ENCODE measurements around the gene LIN7A. TPM values are rescaled to one million over a fixed set of nuclear protein-coding genes. Genes with fewer than 3 reads are reported as not detected.

The LIN7A gene, protein sequence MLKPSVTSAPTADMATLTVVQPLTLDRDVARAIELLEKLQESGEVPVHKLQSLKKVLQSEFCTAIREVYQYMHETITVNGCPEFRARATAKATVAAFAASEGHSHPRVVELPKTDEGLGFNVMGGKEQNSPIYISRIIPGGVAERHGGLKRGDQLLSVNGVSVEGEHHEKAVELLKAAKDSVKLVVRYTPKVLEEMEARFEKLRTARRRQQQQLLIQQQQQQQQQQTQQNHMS
- 0.81 TPM for total RNA-seq

DNA sequence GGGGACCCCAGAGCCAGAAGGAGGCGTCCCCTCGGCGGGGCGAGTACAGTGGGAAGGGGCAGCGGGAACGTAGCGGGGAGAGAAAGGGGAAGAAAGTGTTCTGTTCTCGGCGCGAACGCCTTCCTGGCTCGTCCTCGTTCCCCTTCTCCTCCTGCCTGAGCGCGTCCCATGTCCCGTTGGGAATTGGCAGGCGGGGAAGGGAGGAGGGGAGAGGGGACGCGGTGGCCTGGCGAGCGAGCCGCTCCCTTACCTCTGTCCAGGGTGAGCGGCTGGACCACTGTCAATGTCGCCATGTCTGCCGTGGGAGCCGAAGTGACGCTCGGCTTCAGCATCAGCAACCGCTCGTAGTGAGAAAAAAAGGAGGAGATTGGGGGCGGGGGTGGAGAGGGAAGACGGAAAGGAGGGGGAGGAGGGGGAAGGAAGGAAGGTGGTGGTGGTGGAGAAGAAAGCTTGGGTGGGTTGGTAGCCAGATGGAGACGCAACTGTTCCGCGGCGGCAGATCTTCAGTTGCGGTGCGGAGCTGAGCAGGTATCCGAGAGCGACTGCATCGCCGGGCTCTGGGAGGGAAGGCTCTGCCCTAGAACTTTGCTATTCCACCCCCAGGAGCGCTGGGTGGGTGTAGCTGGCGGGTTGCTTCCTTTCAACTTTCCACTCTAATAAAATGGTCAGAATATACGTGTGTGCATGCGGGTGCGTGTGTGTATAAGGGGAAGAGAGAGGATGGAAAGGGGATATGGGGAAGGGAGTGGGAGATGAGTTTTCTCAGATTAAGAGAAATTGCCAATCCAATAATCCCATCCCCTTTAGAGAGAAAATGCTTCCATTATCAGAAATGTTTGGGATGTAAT, at the start of gene LIN7A:
LIN7A (minus strand) TSS at position 544 of the 848 bp plus-strand sequence; CDS start at position 332, 212 bp downstream.
- DNase-seq (ENCODE audit: low read depth in 2 of 3, low spot score in 2 of 3), result peak in 1 of 3 donors; percentile 18

DNA sequence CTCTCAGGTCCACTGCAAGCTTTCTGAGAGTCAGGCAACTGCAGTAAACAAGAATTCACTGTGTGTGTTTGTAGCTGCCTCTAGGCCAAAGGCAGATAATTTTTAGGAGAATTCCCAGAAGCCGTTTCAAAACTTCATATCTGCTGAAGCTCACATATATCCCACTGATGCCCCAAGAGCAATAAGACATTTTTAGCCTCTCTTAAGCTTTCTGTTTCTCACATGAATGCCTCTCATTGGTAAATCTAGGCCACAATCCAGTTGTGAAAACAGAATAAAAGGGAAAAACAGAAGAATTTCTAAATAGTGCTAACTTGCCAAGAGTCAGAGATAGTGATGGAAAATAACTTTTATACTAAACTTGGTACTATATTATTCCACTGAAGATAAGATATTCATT, 48.5 kb upstream of the LIN7A start:
- no peak for DNase-seq (ENCODE audit: low read depth in 2 of 3, low spot score in 2 of 3)

DNA sequence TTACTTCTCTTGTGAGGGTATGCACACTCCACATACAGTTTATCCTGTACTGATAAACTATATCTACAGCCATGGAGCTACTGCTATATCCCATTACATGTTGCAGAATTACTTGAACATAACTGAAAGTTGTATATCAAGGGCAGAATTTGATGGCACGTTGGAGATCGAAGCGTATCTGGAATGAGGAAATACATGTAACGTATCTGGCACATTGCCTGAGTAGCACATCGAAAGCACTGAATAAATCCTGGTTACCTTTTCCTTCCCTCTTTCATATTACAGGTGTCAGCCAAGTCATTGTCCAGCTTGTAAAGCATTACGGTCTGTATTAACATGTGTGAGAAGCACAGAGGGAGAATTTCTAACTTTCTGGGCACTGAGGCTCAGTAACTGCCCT, 42.1 kb upstream of the LIN7A start:
- DNase-seq (ENCODE audit: low read depth in 2 of 3, low spot score in 2 of 3), result peak in 2 of 3 donors; percentile 3 to 10

DNA sequence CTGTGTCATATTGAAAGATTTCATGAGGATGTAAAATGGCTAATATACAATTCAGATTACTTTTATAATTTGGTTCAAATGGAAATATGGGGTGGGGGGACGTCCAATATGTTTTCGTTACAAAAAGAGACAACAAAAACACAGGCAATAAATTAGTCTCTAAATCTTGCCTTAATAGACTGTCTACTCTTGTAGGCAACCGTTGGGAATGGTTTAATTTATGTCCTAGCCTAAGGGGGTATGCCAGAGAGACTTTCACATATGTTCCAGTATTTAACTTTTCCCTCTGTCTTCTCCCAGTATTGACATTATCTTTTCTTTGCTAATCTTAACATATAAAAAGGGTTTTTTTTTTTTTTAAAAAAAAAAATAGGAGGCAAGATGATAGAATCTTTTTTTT, 41.5 kb upstream of the LIN7A start:
- no peak for DNase-seq (ENCODE audit: low read depth in 2 of 3, low spot score in 2 of 3)

DNA sequence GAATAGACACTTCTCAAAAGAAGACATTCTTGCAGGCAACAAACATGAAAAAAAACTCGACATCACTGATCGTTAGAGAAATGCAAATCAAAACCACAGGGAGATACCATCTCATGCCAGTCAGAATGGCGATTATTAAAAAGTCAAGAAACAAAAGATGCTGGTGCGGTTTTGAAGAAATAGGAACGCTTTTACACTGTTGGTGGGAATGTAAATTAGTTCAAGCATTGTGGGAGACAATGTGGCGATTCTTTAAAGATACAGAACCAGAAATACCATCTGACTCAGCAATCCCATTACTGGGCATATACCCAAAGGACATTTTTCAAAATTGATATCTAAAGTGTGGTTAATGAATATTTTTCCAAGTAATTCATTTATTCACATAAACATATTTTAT, 39.6 kb upstream of the LIN7A start:
- no peak for DNase-seq (ENCODE audit: low read depth in 2 of 3, low spot score in 2 of 3)

DNA sequence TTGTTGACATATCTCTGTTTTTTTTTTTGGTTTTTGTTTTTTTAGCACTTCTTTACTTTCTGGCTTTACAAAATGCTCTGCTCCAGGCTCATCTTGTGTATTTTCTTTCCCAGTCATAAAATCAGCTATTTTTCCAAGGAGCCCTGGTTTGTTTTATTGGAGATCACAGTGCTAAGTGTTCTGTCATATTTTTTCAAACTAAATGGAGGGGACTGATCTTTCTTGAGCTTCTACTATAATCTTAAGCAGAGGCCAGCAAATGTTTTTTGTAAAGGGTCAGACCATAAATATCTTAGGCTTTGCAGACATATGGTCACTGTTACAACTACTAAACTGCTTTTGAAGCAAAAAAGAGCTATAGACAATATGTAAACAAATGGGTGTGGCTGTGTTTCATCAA, 30.6 kb upstream of the LIN7A start:
- no peak for DNase-seq (ENCODE audit: low read depth in 2 of 3, low spot score in 2 of 3)

DNA sequence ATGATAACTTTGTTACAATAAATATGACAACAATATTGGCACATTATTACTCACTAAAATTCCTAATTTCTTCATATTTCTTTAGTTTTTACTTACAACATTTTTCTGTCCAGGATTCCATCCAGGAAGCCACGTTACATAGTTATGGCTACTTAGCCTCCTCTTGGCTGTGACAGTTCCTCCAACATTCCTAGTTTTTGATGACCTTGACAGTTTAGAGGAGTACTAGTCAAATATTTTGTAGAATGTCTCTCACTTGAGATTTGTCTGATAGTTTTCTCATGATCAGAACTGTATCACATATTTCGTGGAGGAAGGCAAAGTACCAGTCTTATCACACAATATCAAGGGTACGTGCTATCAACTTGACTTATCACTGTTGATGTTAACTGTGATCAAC, 29.8 kb upstream of the LIN7A start:
- DNase-seq (ENCODE audit: low read depth in 2 of 3, low spot score in 2 of 3), result no peak

DNA sequence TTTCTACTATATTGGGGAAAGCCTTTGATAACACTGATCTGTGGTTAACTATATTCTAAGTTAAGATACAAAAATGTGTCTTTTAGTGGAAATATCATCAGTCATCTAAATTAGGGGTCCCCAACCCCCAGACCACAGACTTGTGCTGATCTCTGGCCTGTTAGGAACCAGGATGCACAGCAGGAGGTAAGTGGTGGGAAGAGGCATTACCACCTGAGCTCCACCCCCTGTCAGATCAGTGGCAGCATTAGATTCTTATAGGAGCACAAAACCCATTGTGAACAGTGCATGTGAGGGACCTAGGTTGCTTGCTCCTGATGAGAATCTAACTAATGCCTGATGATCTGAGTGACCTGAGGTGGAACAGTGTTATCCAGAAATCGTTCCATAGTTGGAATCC, 28.3 kb upstream of the LIN7A start:
- DNase-seq (ENCODE audit: low read depth in 2 of 3, low spot score in 2 of 3), result no peak

DNA sequence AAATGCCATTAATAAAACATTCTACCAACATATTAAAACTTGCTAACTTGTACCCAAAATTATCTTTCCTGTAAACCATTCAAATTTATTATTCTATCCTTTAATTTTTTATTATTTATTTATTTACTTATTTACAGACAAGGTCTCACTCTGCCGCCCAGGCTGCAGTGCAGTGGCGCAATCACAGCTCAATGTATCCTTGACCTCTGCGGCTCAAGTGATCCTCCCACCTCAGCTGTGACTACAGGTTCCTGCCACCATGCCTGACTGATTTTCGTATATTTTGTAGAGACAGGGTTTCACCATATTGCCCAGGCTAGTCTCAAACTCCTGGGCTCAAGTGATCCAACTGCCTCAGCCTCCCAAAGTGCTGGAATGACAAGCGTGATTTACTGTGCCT, 20.4 kb upstream of the LIN7A start:
- DNase-seq (ENCODE audit: low read depth in 2 of 3, low spot score in 2 of 3), result no peak

DNA sequence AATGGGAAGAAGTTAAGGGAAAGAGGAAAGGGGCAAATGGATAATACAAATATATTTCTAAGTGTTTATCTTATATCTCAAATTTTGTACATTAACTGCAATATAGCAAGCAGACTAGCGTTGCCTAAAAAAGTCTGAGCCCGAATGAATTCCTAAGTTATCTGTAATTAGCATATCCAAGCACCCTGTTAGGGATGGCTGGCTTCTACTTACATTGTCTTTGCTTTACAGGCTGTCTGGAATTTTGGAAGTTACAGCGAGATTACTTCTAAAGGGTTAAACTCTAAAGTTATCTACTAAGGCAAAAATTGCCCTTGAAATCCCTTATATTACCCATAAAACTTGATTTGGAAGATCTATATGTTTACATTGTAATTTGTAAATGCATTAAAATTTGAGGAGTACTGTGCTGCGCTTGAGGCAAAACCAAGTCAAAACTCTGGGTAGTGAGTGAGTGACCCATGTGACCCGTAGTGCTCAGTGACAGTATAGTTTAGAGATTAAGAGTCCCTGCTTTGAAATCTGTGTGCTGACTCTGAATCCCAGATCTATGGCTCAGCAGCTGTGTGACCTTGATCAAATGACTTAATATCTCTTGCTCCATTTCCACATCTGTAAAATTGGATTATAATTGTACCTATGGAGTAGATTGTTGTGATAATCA, 17.3 kb upstream of the LIN7A start:
- DNase-seq (ENCODE audit: low read depth in 2 of 3, low spot score in 2 of 3), result no peak

DNA sequence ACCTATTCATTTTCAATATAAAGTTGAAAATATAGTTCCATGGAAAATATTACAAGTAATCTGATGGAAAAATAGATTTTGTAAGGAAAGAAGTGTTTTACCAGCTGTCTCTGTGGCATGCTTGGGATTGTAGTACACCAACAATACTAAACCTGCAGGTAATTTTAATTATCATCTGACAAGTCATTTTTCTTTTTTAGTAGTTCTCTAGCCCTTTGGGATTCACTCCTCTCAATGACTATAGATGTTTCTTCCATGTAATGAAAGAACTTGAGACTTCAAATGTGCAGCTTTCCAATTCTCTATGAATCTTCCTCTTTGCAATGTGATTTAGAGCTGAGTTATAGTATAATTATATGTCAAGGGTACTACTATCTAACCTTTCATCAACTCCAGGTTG, 14.7 kb upstream of the LIN7A start:
- no peak for DNase-seq (ENCODE audit: low read depth in 2 of 3, low spot score in 2 of 3)

DNA sequence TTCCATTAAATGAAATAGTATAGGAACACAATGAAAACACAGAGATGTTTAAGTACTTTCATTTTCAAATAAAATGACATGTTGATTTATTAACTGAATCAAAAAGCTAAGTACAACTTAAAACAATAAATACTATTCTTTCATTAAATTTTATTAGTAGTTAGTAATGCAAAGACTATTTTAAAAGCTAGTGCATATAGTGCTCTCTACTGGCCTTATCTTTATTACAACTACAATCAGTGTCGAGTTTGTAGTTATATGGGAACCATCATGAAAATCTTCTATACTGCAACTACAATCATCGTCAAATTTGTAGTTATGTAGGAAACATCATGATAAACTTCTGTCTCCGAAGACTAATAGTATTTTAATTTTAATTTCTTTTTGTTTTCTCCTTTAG, 8.9 kb upstream of the LIN7A start:
- DNase-seq (ENCODE audit: low read depth in 2 of 3, low spot score in 2 of 3), result no peak

DNA sequence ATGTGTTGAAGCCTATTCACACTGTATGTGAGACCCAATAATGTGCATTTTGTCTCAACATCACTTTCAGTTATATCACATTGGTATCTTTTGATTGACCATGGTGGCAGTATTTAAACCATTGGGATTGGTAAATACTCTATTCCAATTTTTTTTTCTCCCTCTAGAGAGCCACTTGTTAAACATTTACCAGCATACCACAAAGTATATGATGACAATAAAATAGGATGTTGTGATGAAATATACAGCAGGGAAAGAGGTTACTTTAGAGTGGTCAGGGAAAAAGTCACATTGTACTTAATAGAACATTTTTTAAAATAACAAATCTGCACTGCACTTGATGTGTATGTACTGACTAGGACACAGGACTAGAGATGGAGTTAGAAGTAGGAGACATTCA, 5.6 kb upstream of the LIN7A start:
- DNase-seq (ENCODE audit: low read depth in 2 of 3, low spot score in 2 of 3), result no peak

DNA sequence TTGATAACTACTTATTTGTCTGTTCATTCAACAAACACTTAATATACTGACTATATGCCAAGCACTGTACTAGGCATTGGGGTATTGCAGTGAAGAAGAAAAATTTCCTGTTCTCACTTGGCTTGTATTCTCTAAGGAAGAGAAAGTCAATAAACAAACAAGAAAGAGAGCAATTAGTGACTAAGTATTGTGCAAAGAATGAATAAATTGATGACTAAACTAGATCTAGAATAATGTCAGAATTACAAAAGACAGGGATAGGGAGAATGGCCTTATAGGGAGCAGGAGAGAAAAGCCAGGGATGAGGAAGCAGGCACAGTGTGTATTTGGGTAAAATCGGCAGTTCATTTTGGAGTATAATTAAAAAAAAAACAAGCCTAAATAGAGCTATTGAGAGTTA, 4.2 kb upstream of the LIN7A start:
- no peak for DNase-seq (ENCODE audit: low read depth in 2 of 3, low spot score in 2 of 3)

DNA sequence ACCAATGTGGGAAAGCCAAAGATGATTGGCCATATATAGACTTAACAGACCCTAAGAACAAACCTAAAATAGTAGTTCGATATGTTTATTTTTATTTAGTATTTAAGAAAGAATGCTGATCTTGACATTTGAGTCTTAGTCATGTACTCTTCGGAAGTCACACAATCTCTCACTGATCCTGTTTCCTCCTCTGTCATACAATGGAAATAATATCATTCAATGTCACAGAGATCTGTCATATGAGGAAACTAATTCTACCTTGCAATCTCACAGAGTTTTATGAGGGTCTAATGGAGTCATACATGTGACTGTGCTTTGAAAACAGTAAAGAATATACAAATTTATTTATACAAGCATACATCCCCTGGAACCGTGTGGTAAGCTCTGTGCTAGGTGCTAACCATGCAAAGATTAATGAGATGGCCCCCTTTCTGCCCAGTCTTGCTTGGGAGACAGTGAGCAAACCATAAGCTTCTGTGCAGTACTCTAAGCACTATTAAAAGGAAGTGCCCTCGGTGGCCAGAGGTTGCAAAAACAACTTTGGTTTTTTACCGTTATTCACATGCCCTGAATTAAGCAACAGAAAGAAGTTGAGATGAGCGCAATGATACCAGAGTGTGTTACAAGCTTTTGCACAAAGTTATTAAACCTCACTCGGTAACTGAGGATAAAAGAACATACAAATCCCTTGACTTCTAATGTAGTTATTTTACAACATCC, 1.7 kb upstream of the LIN7A start:
- DNase-seq (ENCODE audit: low read depth in 2 of 3, low spot score in 2 of 3), result peak in 2 of 3 donors; percentile 18 to 33

DNA sequence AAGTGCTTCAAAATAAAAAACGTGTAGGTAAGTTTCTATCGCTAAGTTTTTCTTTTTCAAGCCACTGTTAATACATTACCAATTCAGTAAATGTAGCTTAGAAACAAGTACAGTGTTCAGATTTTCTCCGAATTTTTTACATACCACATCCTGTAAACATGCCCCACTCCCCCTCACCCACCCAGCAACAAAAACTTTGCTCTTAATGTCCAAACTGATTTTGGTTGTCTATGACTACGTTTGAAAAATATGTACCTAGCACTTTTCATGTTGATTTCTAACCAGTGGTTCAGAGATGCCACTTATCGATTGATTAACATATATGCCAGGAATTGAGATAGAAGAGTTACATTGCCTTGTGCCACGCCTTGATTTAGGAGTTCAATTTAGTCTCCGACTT, 663 bp upstream of the LIN7A start:
- no peak for DNase-seq (ENCODE audit: low read depth in 2 of 3, low spot score in 2 of 3)

DNA sequence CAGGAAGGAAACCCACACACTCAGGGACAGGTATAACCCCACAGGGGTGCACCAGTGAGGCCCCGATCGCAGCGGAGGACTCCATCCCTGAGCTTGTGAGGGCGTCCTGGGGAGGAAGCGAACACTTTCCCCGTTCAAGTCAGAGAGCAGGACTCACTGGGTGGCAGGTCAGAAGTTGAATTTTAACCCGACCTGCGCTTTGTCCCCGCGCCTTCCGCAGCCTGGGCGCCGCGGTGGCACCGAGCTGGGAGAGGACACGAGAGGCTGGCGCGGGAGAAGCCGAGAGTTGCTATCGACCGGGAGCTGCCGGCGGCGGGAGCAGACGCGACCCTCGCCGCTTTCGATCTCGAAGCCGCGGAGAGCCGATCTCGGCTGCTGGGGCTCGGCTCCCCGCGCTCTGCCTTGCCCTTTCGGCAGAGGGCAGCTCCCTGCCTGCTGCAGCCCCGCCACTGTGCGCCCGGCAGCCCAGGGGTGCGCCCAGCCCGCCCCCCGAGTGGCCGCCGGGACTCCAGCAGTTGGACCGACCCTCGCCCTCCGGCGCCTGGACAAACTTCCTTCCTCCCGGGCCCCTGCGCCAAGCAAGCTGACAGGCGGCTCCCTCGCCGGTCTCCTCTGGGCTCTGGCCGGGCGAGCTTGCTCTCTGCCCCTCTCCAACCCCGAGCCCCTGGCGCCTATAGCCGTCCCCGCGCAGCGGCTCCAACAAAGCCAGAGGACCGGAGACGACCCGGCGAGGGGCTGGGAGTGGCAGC, 918 bp downstream of the LIN7A start:
- peak in 2 of 3 donors; percentile 31 to 34 for DNase-seq (ENCODE audit: low read depth in 2 of 3, low spot score in 2 of 3)

DNA sequence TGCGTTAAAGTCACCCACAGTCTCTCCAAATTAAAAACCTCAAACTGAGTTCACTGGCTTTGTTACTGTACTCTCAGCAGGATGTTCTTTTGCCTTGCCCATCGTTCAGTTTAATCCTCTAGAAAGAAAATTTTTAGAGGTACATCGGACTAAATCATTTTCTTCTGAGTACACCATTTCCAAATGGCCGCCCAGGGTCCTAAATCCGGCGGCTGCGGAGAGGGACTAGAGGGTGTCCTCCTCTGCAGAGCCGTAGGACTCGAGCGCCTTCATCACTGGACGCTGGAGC, 1.4 kb downstream of the LIN7A start:
- DNase-seq (ENCODE audit: low read depth in 2 of 3, low spot score in 2 of 3), result peak in 1 of 3 donors; percentile 20

DNA sequence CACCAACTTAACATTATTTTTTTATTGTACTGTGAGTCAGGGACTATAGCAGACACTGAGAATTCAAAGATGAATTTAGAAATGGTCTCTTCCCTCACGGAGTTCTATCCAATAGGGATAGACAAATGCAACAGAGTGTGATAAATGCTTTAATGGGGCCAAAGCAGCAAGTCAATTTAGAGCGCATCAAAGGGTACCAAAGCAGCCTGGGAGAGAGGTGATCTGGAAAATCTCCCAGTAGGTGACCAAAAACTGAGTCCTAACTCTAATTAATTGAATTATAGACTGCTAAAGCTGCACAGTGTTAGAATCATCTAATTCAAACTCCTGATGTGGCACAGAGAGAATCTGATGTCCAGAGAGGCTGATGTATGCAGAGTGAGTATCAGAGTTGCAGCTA, 2.6 kb downstream of the LIN7A start:
- no peak for DNase-seq (ENCODE audit: low read depth in 2 of 3, low spot score in 2 of 3)

DNA sequence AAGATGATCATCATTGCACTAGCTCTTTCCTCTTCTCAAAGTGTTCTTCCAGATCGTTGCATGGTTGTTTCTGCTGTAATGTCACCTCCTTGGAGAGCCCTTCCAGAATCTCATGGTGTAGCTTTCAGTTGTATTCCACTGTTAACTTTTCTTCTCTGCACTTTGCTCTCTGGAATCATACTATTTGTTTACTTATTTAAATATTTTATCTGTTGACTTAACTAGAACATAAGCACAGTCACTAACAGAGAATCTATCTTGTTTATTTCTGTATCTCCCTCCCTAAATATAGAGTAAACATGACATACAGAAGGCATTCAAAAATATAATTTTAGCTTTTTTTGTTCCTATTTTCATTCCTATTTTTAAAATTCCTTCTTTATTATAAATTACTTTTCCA, 11.8 kb downstream of the LIN7A start:
- no peak for DNase-seq (ENCODE audit: low read depth in 2 of 3, low spot score in 2 of 3)

DNA sequence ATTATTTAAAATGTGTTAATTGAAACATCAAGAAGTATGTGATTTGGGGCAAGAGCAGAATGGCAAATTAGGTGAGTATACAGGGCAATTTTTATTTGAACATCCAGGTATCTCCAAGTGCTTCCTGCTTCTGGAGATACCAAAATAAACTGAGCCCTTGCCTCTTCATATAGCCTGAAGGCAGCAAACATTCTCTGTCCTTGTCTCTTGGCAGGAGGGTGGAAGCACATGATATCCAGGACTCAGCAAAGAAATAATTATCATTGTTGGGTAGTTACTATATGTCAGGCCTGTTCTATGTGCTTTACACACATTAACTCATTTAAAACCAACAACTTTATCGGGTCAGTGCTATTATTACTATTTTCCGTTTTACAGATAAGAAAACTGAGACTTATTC, 12.5 kb downstream of the LIN7A start:
- DNase-seq (ENCODE audit: low read depth in 2 of 3, low spot score in 2 of 3), result no peak
